Smooth muscle cell (in vitro differentiated cells): Measurements from ENCODE around the gene NFKBIE. TPM values are rescaled to one million over a fixed set of nuclear protein-coding genes. Genes with fewer than 3 reads are reported as not detected.

ENCODE experiments used
- DNase-seq: peaks from one replicate; lab custom pipeline; 2025; ENCODE audit not compliant: unreplicated experiment; lab: John Stamatoyannopoulos, UW
- H2AFZ ChIP-seq: fragments of 200-600 bp; sonication (generic); 2 replicates; pipeline ENCODE4 v1.6.0; 2016; ENCODE audit warnings: antibody characterized with exemption, low read depth, mild to moderate bottlenecking
- H3F3A ChIP-seq: fragments of 200-600 bp; sonication (generic); 2 replicates; pipeline ENCODE4 v1.6.0; 2017; ENCODE audit warnings: antibody characterized with exemption, low read depth
- H3K27ac ChIP-seq: fragments of 200-600 bp; sonication (generic); 2 replicates; pipeline ENCODE4 v1.5.1; 2016; ENCODE audit warnings: low read depth, mild to moderate bottlenecking
- H3K27me3 ChIP-seq: fragments of 200-600 bp; sonication (generic); 2 replicates; pipeline ENCODE4 v1.6.1; 2016; ENCODE audit warnings: low read depth, mild to moderate bottlenecking
- H3K36me3 ChIP-seq: fragments of 200-600 bp; sonication (generic); 2 replicates; pipeline ENCODE4 v1.5.1; 2016; ENCODE audit warnings: low read depth
- H3K4me1 ChIP-seq: fragments of 200-600 bp; sonication (generic); 2 replicates; pipeline ENCODE4 v1.5.1; 2016; ENCODE audit warnings: low read depth
- H3K4me2 ChIP-seq: fragments of 200-600 bp; sonication (generic); 2 replicates; pipeline ENCODE4 v1.6.0; 2016; ENCODE audit warnings: mild to moderate bottlenecking
- H3K4me3 ChIP-seq: fragments of 200-600 bp; sonication (generic); 2 replicates; pipeline ENCODE4 v1.5.1; 2016; ENCODE audit warnings: mild to moderate bottlenecking
- H3K79me2 ChIP-seq: fragments of 200-600 bp; sonication (generic); 2 replicates; pipeline ENCODE4 v1.6.0; 2016; ENCODE audit warnings: low read depth, mild to moderate bottlenecking
- H3K9ac ChIP-seq: fragments of 200-600 bp; sonication (generic); 2 replicates; pipeline ENCODE4 v1.6.0; 2016; ENCODE audit warnings: low read depth
- H3K9me3 ChIP-seq: fragments of 200-600 bp; sonication (generic); replicated peaks from 2 replicates; pipeline ENCODE4 v1.5.1; 2016; ENCODE audit warnings: low read depth
- H4K20me1 ChIP-seq: fragments of 200-600 bp; sonication (generic); 2 replicates; pipeline ENCODE4 v1.6.0; 2016; ENCODE audit warnings: low read depth
- CTCF ChIP-seq: fragments of 200-600 bp; sonication (generic); IDR thresholded peaks from 2 replicates; pipeline ENCODE4 v1.5.1; 2017; ENCODE audit warnings: borderline replicate concordance, mild to moderate bottlenecking, antibody characterized with exemption; ENCODE audit not compliant: insufficient read depth, poor library complexity, severe bottlenecking
- WGBS: methylation state at CpG from one replicate; pipeline ENCODE4 v1.1.7; 2016; ENCODE audit warnings: low lambda C conversion rate; 5-methylcytosine and 5-hydroxymethylcytosine counted together
- polyA plus RNA-seq: library from polyadenylated mRNA; unstranded; fragments of >200 nt; fragmentation: Nextera tagmentation; extraction: Ambion mirVana; gene quantifications from 2 replicates; pipeline ENCODE4 v1.2.1, GENCODE V29; 2016
- total RNA-seq: library from RNA; depleted of rRNA; stranded (reverse); fragments of >200 nt; gene quantifications from 2 replicates; pipeline ENCODE4 v1.2.3, GENCODE V29; 2014

Gene NFKBIE
- total and polyA plus RNA-seq, 2 experiments from 2014 or later: 7.0 to 12.3 TPM

- TF ChIP-seq CTCF: no peak
- H3K27me3 ChIP-seq: no peaks in the 10 kb centered on the region
- no peak overlapping the region for H3K9ac ChIP-seq
- no peak overlapping the region for H3K27ac ChIP-seq
- H3K4me3 ChIP-seq: peak overlapping the region; percentile 57
- H3K79me2 ChIP-seq: no peaks in the 10 kb centered on the region
- H2AFZ ChIP-seq: peak overlapping the region; percentile 54
- H3K4me2 ChIP-seq: peak overlapping the region; percentile 96
- WGBS: 21% methylated on average over 19 of the region's 26 CpGs
- no peaks in the 10 kb centered on the region for H4K20me1 ChIP-seq
- no peaks in the 10 kb centered on the region for H3K9me3 ChIP-seq
- peaks cover 48% of the 10 kb centered on the region for H3K4me1 ChIP-seq
- peaks cover 9% of the 10 kb centered on the region for H3F3A ChIP-seq
- no peak for DNase-seq
- H3K36me3 ChIP-seq: no peaks in the 10 kb centered on the region
Measured at GRCh38 chr6:44222486-44223318, 42.6 kb downstream of the NFKBIE start.

- no peaks in the 10 kb centered on the region for H3K36me3 ChIP-seq
- H3K9ac ChIP-seq: no peak overlapping the region
- WGBS: 83% methylated on average over 2 of the region's 2 CpGs
- H2AFZ ChIP-seq: no peak overlapping the region
- no peaks in the 10 kb centered on the region for H3K27me3 ChIP-seq
- H3K27ac ChIP-seq: no peak overlapping the region
- no peak overlapping the region for H3K4me2 ChIP-seq
- TF ChIP-seq CTCF: no peak
- H3K79me2 ChIP-seq: no peaks in the 10 kb centered on the region
- H3K9me3 ChIP-seq: no peaks in the 10 kb centered on the region
- peaks cover 54% of the 10 kb centered on the region for H3K4me1 ChIP-seq
- no peak overlapping the region for H3K4me3 ChIP-seq
- no peaks in the 10 kb centered on the region for H4K20me1 ChIP-seq
- no peak for DNase-seq
- H3F3A ChIP-seq: peaks cover 9% of the 10 kb centered on the region
Measured at GRCh38 chr6:44221961-44222335, 43.4 kb downstream of the NFKBIE start.

GRCh38 chr6:44221291-44221960, 43.9 kb downstream of the NFKBIE start:
- no peaks in the 10 kb centered on the region for H3K9me3 ChIP-seq
- DNase-seq: peak; percentile 23
- TF ChIP-seq CTCF: peak; percentile 56
- no peaks in the 10 kb centered on the region for H3K79me2 ChIP-seq
- H3K9ac ChIP-seq: no peak overlapping the region
- no peak overlapping the region for H3K27ac ChIP-seq
- H3K27me3 ChIP-seq: no peaks in the 10 kb centered on the region
- H2AFZ ChIP-seq: no peak overlapping the region
- 35% methylated on average over 4 of the region's 4 CpGs for WGBS
- no peak overlapping the region for H3K4me3 ChIP-seq
- H3K36me3 ChIP-seq: no peaks in the 10 kb centered on the region
- no peak overlapping the region for H3K4me2 ChIP-seq
- H4K20me1 ChIP-seq: no peaks in the 10 kb centered on the region
- peaks cover 54% of the 10 kb centered on the region for H3K4me1 ChIP-seq
- peaks cover 9% of the 10 kb centered on the region for H3F3A ChIP-seq
